Suprapubic skin (tissue), 4 donors: Measurements from ENCODE around the gene PDE4B. TPM values are rescaled to one million over a fixed set of nuclear protein-coding genes. Genes with fewer than 3 reads are reported as not detected.

Experiments used
- DNase-seq, 2 donors: peaks; one replicate each; pipeline ENCODE4 v3.0.0-alpha.2; 2019; ENCODE audit warnings: low spot score in 2 of 2
- H3K27ac ChIP-seq: fragments of 200-600 bp; sonication (generic); one replicate; pipeline ENCODE4 v1.5.1; 2019
- H3K27me3 ChIP-seq: fragments of 200-600 bp; sonication (generic); one replicate; pipeline ENCODE4 v1.5.1; 2019
- H3K36me3 ChIP-seq: fragments of 200-600 bp; sonication (generic); one replicate; pipeline ENCODE4 v1.5.1; 2019
- H3K4me1 ChIP-seq: fragments of 200-600 bp; sonication (generic); one replicate; pipeline ENCODE4 v1.5.1; 2019
- H3K4me3 ChIP-seq: fragments of 200-600 bp; sonication (generic); one replicate; pipeline ENCODE4 v1.5.1; 2019; ENCODE audit warnings: mild to moderate bottlenecking
- H3K9me3 ChIP-seq: fragments of 200-600 bp; sonication (generic); one replicate; pipeline ENCODE4 v1.5.1; 2019
- EP300 ChIP-seq: sonication (generic); formaldehyde crosslinking; IDR thresholded peaks from one replicate; pipeline ENCODE4 v1.6.1; 2017; ENCODE audit warnings: antibody characterized with exemption
- POLR2A ChIP-seq, 2 donors: fragments of 450-650 bp; IDR thresholded peaks; one replicate each; pipeline ENCODE4 v1.6.1; 2017; ENCODE audit warnings: antibody characterized with exemption in 2 of 2, mild to moderate bottlenecking in 2 of 2, moderate library complexity in 2 of 2
- POLR2AphosphoS5 ChIP-seq, 3 donors: sonication (generic); formaldehyde crosslinking; IDR thresholded peaks; one replicate each; pipeline ENCODE4 v1.6.1; 2017; ENCODE audit warnings: antibody characterized with exemption in 3 of 3
- WGBS: methylation state at CpG from one replicate; pipeline ENCODE4 v1.1.5; 2018; 5-methylcytosine and 5-hydroxymethylcytosine counted together
- total RNA-seq, 4 donors: library from RNA; depleted of rRNA; stranded (reverse); fragments of >200 nt; gene quantifications; one replicate each; pipeline ENCODE4 v1.1.0, GENCODE V29; 2016
- TF ChIP-seq, protein P1 (sequence below), 2 donors: fragments of 200-600 bp in 1 of 2; fragments of 450-650 bp in 1 of 2; sonication (generic) in 1 of 2; IDR thresholded peaks; one replicate each; pipeline ENCODE4 v1.5.1; 2016 to 2019; ENCODE audit warnings: antibody characterized with exemption in 2 of 2, mild to moderate bottlenecking in 1 of 2, moderate library complexity in 1 of 2

PDE4B gene
- total RNA-seq, 4 donors from 2014 or later, result 14.2 to 27.6 (median 16.7) TPM

DNA sequence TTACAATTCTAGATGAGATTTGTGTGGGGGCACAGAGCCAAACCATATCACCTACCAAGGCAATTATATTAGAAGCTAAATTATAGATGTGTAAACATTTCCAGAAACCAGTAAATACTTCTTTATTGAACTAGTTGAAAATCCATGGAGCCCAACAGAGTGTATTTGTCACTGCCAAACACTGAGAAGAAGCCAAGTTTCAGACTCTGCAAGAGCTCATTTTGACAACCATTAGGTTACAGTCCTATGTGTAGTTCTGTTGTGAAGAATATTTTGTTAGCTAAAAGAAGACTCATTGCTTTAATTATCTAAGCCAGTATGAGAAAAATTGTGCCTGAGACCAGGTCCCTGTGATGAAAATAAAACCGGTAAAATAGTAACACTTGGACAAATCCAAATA, 382.4 kb downstream of the PDE4B start:
- 92% methylated on average over 1 of the region's 1 CpG for WGBS
- Histone ChIP-seq H3K9me3 (no peaks in the 10 kb centered on the region), H3K27ac (no peak overlapping the region), H3K4me1 (no peaks in the 10 kb centered on the region), H3K27me3 (no peaks in the 10 kb centered on the region), H3K4me3 (no peak overlapping the region), H3K36me3 (no peaks in the 10 kb centered on the region)
- TF ChIP-seq EP300, result no peak
- DNase-seq, result no peak

DNA sequence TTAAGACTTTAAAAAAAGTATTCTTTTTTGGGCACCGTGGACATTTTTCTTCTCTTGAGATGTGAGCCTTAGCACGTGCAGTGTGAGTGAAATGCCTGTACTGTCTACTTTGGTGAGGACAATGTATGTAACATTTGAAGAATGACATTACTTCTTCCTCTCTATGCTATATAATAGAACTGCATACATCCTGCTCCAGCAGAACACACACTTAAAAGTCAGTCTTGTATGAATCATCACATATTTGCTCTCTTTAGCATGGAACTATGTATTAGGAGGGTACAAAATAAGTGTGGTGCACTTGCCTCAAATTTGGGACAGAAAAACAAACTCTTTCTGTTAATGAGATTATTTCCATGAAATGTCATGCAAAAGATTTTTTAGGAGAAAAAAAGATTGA, 382.9 kb downstream of the PDE4B start:
- Histone ChIP-seq H3K4me3 (no peak overlapping the region), H3K27ac (no peak overlapping the region), H3K27me3 (no peaks in the 10 kb centered on the region), H3K4me1 (no peaks in the 10 kb centered on the region), H3K9me3 (no peaks in the 10 kb centered on the region), H3K36me3 (no peaks in the 10 kb centered on the region)
- TF ChIP-seq POLR2A (IDR thresholded peaks at IDR 0.05), result no peak
- TF ChIP-seq, protein P1, sequence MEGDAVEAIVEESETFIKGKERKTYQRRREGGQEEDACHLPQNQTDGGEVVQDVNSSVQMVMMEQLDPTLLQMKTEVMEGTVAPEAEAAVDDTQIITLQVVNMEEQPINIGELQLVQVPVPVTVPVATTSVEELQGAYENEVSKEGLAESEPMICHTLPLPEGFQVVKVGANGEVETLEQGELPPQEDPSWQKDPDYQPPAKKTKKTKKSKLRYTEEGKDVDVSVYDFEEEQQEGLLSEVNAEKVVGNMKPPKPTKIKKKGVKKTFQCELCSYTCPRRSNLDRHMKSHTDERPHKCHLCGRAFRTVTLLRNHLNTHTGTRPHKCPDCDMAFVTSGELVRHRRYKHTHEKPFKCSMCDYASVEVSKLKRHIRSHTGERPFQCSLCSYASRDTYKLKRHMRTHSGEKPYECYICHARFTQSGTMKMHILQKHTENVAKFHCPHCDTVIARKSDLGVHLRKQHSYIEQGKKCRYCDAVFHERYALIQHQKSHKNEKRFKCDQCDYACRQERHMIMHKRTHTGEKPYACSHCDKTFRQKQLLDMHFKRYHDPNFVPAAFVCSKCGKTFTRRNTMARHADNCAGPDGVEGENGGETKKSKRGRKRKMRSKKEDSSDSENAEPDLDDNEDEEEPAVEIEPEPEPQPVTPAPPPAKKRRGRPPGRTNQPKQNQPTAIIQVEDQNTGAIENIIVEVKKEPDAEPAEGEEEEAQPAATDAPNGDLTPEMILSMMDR (IDR thresholded peaks at IDR 0.05), result no peak
- TF ChIP-seq EP300, result no peak
- TF ChIP-seq POLR2AphosphoS5 (IDR thresholded peaks at IDR 0.05), result no peak
- no peak for DNase-seq
- WGBS, result 74% methylated on average over 2 of the region's 2 CpGs

DNA sequence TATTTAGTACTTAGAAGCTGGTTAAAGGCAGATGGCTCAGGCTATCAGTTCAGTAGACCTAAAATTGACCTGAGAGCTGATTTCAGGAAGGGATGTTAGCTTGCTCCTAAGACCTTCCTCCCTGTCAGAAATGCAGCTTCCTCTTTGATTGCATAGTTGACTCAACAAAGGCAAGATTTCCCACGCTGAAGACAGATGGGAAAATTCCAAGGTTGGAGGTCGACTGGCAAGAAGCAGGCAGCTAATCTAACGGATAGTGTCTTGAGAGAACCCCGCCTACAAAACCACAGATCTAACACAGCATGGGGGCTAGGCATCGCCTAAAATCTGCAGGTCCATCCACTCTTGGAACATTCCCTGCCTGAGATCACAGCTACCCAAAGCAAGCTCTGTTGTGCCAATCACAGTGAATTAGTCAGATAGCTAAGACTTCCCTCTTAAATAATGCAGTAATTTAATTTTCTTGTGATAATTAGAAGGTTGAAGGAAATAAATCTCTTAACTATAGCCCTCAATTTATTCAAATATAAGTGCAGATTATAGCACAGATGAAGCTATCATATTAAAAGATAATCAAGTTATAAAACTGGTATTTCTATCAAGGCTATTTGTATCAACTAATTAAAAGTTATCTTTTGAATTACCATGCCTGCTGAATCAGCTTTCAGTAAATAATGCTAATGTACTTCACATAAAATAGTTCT, 383.5 kb downstream of the PDE4B start:
- DNase-seq, result no peak
- H3K9me3 ChIP-seq, result no peaks in the 10 kb centered on the region
- H3K4me3 ChIP-seq, result no peak overlapping the region
- no peak for TF ChIP-seq POLR2A (IDR thresholded peaks at IDR 0.05)
- no peak for TF ChIP-seq POLR2AphosphoS5 (IDR thresholded peaks at IDR 0.05)
- TF ChIP-seq, protein P1 (IDR thresholded peaks at IDR 0.05), result no peak
- TF ChIP-seq EP300, result no peak
- no peak overlapping the region for H3K27ac ChIP-seq
- H3K4me1 ChIP-seq, result no peaks in the 10 kb centered on the region
- no peaks in the 10 kb centered on the region for H3K27me3 ChIP-seq
- H3K36me3 ChIP-seq, result no peaks in the 10 kb centered on the region
- whole genome bisulfite sequencing, result 49% methylated on average over 5 of the region's 5 CpGs

DNA sequence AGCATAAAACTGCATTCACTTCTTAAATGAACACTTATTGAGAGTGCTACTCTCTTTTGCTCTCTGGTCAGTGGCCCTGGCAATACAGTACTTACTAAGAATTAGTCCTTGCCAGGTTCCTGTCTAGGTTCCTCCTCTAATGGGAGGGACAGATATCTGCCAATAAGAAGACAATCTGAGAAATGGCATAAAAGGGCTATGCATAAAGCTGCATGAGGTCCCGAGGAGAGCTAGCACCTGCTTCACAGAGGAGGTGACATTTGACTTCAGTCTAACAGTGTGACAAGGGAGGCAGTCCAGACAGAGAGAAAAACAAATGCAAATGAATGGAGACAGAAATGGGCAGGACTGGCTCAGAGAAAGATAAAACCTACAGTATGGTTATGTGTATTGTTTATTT, 384.1 kb downstream of the PDE4B start:
- Histone ChIP-seq H3K36me3 (no peaks in the 10 kb centered on the region), H3K27me3 (no peaks in the 10 kb centered on the region), H3K4me1 (no peaks in the 10 kb centered on the region), H3K9me3 (no peaks in the 10 kb centered on the region), H3K4me3 (no peak overlapping the region), H3K27ac (no peak overlapping the region)
- TF ChIP-seq POLR2A (IDR thresholded peaks at IDR 0.05) (no peak), EP300 (no peak), POLR2AphosphoS5 (IDR thresholded peaks at IDR 0.05) (no peak)
- TF ChIP-seq, protein P1 (IDR thresholded peaks at IDR 0.05), result no peak
- WGBS, result 68% methylated on average over 1 of the region's 1 CpG
- no peak for DNase-seq

DNA sequence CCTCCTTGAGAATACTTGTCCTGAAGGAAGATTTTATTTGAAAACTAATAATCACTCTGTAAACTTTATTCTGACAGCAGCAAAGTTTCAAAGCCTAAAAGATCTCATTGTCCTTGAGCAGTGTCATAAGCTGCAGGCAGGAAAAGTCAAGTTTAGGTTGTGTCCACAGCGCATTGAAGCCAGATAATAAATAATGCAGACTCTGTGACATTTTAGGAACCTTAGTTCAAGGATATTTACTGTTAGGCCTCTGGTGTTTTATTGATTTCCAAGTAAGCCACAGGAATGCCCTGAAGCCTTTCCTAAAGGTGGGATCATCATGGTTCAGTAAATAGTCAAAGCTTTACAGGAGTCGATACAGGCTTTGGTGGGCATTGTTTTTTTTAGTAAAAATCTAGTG, 384.8 kb downstream of the PDE4B start:
- TF ChIP-seq EP300 (no peak), POLR2A (IDR thresholded peaks at IDR 0.05) (no peak), POLR2AphosphoS5 (IDR thresholded peaks at IDR 0.05) (no peak)
- TF ChIP-seq, protein P1 (IDR thresholded peaks at IDR 0.05), result no peak
- H3K9me3 ChIP-seq, result no peaks in the 10 kb centered on the region
- H3K27me3 ChIP-seq, result no peaks in the 10 kb centered on the region
- no peak for DNase-seq
- no peak overlapping the region for H3K27ac ChIP-seq
- H3K36me3 ChIP-seq, result no peaks in the 10 kb centered on the region
- no peak overlapping the region for H3K4me3 ChIP-seq
- H3K4me1 ChIP-seq, result no peaks in the 10 kb centered on the region
- 93% methylated on average over 2 of the region's 2 CpGs for WGBS

DNA sequence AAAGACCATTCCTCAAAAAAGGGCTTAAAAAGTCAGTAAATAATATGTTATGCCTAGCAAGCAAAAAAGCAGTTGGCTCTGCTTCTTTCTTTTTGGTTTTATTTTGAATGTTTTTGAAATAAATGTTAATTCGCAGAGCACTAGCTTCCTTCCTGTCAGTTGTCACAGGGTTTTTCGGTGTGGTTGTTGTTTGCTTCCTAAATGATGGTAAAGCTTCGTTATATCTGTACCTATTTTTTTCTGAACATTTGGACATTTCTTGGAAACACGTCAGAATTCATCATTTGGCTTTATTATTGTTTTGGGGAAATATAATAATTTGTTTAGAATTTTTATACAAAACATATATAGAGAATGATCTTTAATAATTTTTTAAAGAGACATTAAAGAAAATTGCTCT, 389.3 kb downstream of the PDE4B start:
- Histone ChIP-seq H3K4me1 (peaks cover 3% of the 10 kb centered on the region), H3K27me3 (no peaks in the 10 kb centered on the region), H3K9me3 (no peaks in the 10 kb centered on the region), H3K36me3 (no peaks in the 10 kb centered on the region), H3K27ac (no peak overlapping the region), H3K4me3 (no peak overlapping the region)
- TF ChIP-seq POLR2A (IDR thresholded peaks at IDR 0.05) (no peak), EP300 (no peak), POLR2AphosphoS5 (IDR thresholded peaks at IDR 0.05) (no peak)
- TF ChIP-seq, protein P1 (IDR thresholded peaks at IDR 0.05), result no peak
- DNase-seq, result no peak
- WGBS, result 61% methylated on average over 4 of the region's 4 CpGs
